ENCODE measurements around the gene PRDX2. TPM values are rescaled to one million over a fixed set of nuclear protein-coding genes. Genes with fewer than 3 reads are reported as not detected.
A peak's percentile ranks its signal among the peaks of the same experiment; 100 is the strongest.

The PRDX2 gene
- total RNA-seq, 2 experiments from 2014 or later, result 251 to 262 TPM

- CTCF ChIA-PET, result interaction anchor here (1.4 to 6.3 kb wide), 4 partner anchors 11 to 49 kb away, joined by 8 to 26 read pairs (median 9); no protein-coding TSS in a partner anchor
- Mint-ChIP-seq H3K9me3 (no peaks in the 10 kb centered on the region), H3K36me3 (ENCODE audit: low read depth) (peaks cover 17% of the 10 kb centered on the region), H3K27me3 (no peaks in the 10 kb centered on the region), H3K4me3 (no peak overlapping the region), H3K4me1 (ENCODE audit: low read depth) (no peaks in the 10 kb centered on the region), H3K27ac (no peak overlapping the region)
- POLR2A ChIA-PET, result interaction anchor here (0.6 to 1.3 kb wide), 3 partner anchors 9 to 621 kb away, joined by 3 to 4 read pairs (median 3); partner anchors contain the start of gene RNASEH2A
- DNase-seq, result no peak
- no peak for ATAC-seq
- no peak for TF ChIP-seq CTCF (IDR thresholded peaks at IDR 0.05)
- intact Hi-C loops (cut with micrococcal nuclease), result no loop called here
These were observed 13.5 kb upstream of the PRDX2 start for GRCh38 chr19:12815088-12815487.

- H3K4me3 Mint-ChIP-seq, result peak within 1 kb of the TSS; percentile 86
- peaks cover 2% of the 10 kb centered on the region for H3K27me3 Mint-ChIP-seq
- TF ChIP-seq CTCF (IDR thresholded peaks at IDR 0.05), result no peak
- H3K27ac Mint-ChIP-seq, result peak within 1 kb of the TSS; percentile 89
- DNase-seq (peak; percentile 93), ATAC-seq (peak; percentile 91)
- H3K9me3 Mint-ChIP-seq, result no peaks in the 10 kb centered on the region
- CTCF ChIA-PET, result interaction anchor here (1.1 to 2.4 kb wide), 8 partner anchors 10 to 41 kb away, joined by 3 to 20 read pairs (median 5); partner anchors contain the start of gene JUNB
- intact Hi-C loops (cut with micrococcal nuclease), result no loop called here
- peaks cover 18% of the 10 kb centered on the region for H3K4me1 Mint-ChIP-seq (ENCODE audit: low read depth)
- POLR2A ChIA-PET, result interaction anchor here (0.6 to 1.9 kb wide), 8 partner anchors 9 to 131 kb away, joined by 3 to 8 read pairs (median 3); partner anchors contain the start of genes CALR and JUNB
- peaks cover 27% of the 10 kb centered on the region for H3K36me3 Mint-ChIP-seq (ENCODE audit: low read depth)
These were observed 4.9 kb upstream of the PRDX2 start, which contains the start of gene RNASEH2A for GRCh38 chr19:12806242-12807081. RNASEH2A (plus strand) TSS chr19:12806584; CDS start chr19:12806674, 90 bp downstream.

- no peak for TF ChIP-seq CTCF (IDR thresholded peaks at IDR 0.05)
- H3K9me3 Mint-ChIP-seq, result no peaks in the 10 kb centered on the region
- ChIA-PET POLR2A (interaction anchor here (1.1 to 1.2 kb wide), 2 partner anchors 11 to 69 kb away, joined by 3 to 4 read pairs; no protein-coding TSS in a partner anchor), CTCF (interaction anchor here (3.0 to 14.2 kb wide), 2 partner anchors 41 to 43 kb away, joined by 16 to 480 read pairs; no protein-coding TSS in a partner anchor)
- H3K4me3 Mint-ChIP-seq, result no peak overlapping the region
- ATAC-seq, result no peak
- peaks cover 31% of the 10 kb centered on the region for H3K36me3 Mint-ChIP-seq (ENCODE audit: low read depth)
- intact Hi-C loops (cut with micrococcal nuclease), result no loop called here
- H3K27ac Mint-ChIP-seq, result no peak overlapping the region
- no peak for DNase-seq
- peaks cover 30% of the 10 kb centered on the region for H3K4me1 Mint-ChIP-seq (ENCODE audit: low read depth)
- H3K27me3 Mint-ChIP-seq, result peaks cover 2% of the 10 kb centered on the region
These were observed 2.5 kb upstream of the PRDX2 start for GRCh38 chr19:12804051-12804450.

GRCh38 chr19:12802267-12803106 lies 887 bp upstream of the PRDX2 start:
- no peak for TF ChIP-seq CTCF (IDR thresholded peaks at IDR 0.05)
- CTCF ChIA-PET, result interaction anchor here (0.6 to 14.2 kb wide), 8 partner anchors 10 to 163 kb away, joined by 3 to 480 read pairs (median 4); no protein-coding TSS in a partner anchor
- Mint-ChIP-seq H3K27me3 (peaks cover 2% of the 10 kb centered on the region), H3K27ac (peak overlapping the region; percentile 63), H3K9me3 (no peaks in the 10 kb centered on the region), H3K4me1 (ENCODE audit: low read depth) (peaks cover 26% of the 10 kb centered on the region), H3K36me3 (ENCODE audit: low read depth) (peaks cover 25% of the 10 kb centered on the region), H3K4me3 (peak overlapping the region; percentile 90)
- ATAC-seq (no peak), DNase-seq (no peak)
- intact Hi-C loops (cut with micrococcal nuclease), result no loop called here
- POLR2A ChIA-PET, result interaction anchor here (0.6 to 2.8 kb wide), 13 partner anchors 9 to 137 kb away, joined by 3 to 10 read pairs (median 4); partner anchors contain the start of genes FBXW9, GET3 and JUNB

All from activated CD8-positive, alpha-beta T cell treated with anti-CD3 and anti-CD28 coated beads for 36 hours (primary cell).